Transverse colon (tissue), 4 donors: ENCODE measurements around the gene OAS3. TPM values are rescaled to one million over a fixed set of nuclear protein-coding genes. Genes with fewer than 3 reads are reported as not detected.

ENCODE experiments used
- DNase-seq: peaks from one replicate; pipeline ENCODE4 v3.0.0-alpha.2; 2019
- H3K27ac ChIP-seq, 4 donors: fragments of 200-600 bp; sonication (generic); 2 replicates each; pipeline ENCODE4 v1.5.1; 2016 to 2018; ENCODE audit warnings: inconsistent platforms in 4 of 4
- H3K27me3 ChIP-seq: fragments of 200-600 bp; sonication (generic); 2 replicates; pipeline ENCODE4 v1.5.1; 2017; ENCODE audit warnings: inconsistent platforms
- H3K36me3 ChIP-seq, 4 donors: fragments of 200-600 bp; sonication (generic); 2 replicates each; pipeline ENCODE4 v1.5.1; 2017 to 2019; ENCODE audit warnings: inconsistent platforms in 4 of 4
- H3K4me1 ChIP-seq, 4 donors: fragments of 200-600 bp; sonication (generic); 2 replicates each; pipeline ENCODE4 v1.5.1; 2017 to 2020; ENCODE audit warnings: inconsistent platforms in 4 of 4
- H3K4me3 ChIP-seq, 4 donors: fragments of 200-600 bp; sonication (generic); 1 replicate in 1 of 4; 2 replicates in 3 of 4; pipeline versions ENCODE4 v1.5.1 to v1.6.1; 2017 to 2019; ENCODE audit warnings: inconsistent platforms in 4 of 4
- H3K9me3 ChIP-seq, 2 donors: fragments of 200-600 bp; sonication (generic); 2 replicates each; pipeline ENCODE4 v1.5.1; 2017 to 2019; ENCODE audit warnings: inconsistent platforms in 2 of 2
- EP300 ChIP-seq: sonication (generic); formaldehyde crosslinking; IDR thresholded peaks from one replicate; pipeline ENCODE4 v1.6.1; 2017; ENCODE audit warnings: antibody characterized with exemption, low read depth
- POLR2A ChIP-seq: fragments of 450-650 bp; IDR thresholded peaks from one replicate; pipeline ENCODE4 v1.6.1; 2016; ENCODE audit warnings: antibody characterized with exemption, mild to moderate bottlenecking, moderate library complexity
- POLR2AphosphoS5 ChIP-seq, 3 donors: sonication (generic); formaldehyde crosslinking; IDR thresholded peaks; one replicate each; pipeline ENCODE4 v1.6.1; 2016; ENCODE audit warnings: antibody characterized with exemption in 3 of 3
- WGBS, 2 donors: methylation state at CpG; one replicate each; pipeline ENCODE4 v1.1.5; 2018; ENCODE audit warnings: low coverage in 1 of 2; 5-methylcytosine and 5-hydroxymethylcytosine counted together
- in situ Hi-C, 4 donors: fragments of 200-750 bp; cut with MboI; loops; one replicate each; pipeline versions ENCODE4 v1.15.0 to v1.15.1; 2017; ENCODE audit warnings: low sequenced_read_pairs in 3 of 4, low pct_ligation_motif_present in 1 of 4, low pct_unique_long_range_greater_than_20kb in 1 of 4
- intact Hi-C: fragments of 100-400 bp; cut with DNase I; formaldehyde crosslinking; loops from one replicate; pipeline ENCODE4 v1.15.1; 2023; ENCODE audit warnings: low total_unique reads
- total RNA-seq, 4 donors: library from RNA; depleted of rRNA; stranded (reverse); fragments of >200 nt; gene quantifications; one replicate each; pipeline ENCODE4 v1.1.0, GENCODE V29; 2016
- TF ChIP-seq, protein P1 (sequence below), 5 experiments: fragments of 200-600 bp in 3 of 5; fragments of 450-650 bp in 2 of 5; sonication (generic) in 3 of 5; IDR thresholded peaks; 1 replicate in 2 of 5; 2 replicates in 3 of 5; pipeline ENCODE4 v1.5.1; 2016 to 2017; ENCODE audit warnings: antibody characterized with exemption in 5 of 5, inconsistent platforms in 3 of 5, mild to moderate bottlenecking in 2 of 5, moderate library complexity in 1 of 5

The OAS3 gene
- total RNA-seq, 4 donors from 2014 or later = 6.2 to 17.6 (median 12.4) TPM

DNA sequence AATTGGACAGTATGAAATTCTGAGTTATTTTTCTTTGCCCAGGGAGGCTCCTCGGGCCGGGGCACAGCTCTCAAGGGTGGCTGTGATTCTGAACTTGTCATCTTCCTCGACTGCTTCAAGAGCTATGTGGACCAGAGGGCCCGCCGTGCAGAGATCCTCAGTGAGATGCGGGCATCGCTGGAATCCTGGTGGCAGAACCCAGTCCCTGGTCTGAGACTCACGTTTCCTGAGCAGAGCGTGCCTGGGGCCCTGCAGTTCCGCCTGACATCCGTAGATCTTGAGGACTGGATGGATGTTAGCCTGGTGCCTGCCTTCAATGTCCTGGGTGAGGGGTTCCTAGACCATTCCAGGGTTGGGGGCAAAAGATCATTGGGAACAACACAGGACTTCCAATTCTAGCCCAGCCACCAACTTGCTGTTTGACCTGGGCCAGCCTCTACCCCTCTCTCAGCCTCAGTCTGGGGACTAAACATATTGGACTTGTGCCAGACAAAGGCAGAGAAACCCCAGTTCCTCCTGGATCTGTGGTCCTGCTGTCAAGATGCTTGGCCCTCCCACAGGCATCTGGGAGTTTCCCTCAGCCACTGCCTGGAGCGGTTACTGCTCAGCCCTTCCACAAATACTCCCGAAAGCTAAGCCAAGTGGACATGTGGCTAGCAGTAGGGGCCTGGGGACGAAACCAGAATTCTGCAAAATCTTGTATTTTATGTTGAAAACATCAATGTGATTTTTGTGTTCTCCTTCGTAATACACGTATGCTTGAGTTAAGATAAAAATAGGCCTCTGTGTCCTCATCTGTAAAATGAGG lies 3.5 kb downstream of the OAS3 start:
- TF ChIP-seq EP300 (no peak), POLR2A (no peak), POLR2AphosphoS5 (IDR thresholded peaks at IDR 0.05) (no peak)
- TF ChIP-seq, protein P1, sequence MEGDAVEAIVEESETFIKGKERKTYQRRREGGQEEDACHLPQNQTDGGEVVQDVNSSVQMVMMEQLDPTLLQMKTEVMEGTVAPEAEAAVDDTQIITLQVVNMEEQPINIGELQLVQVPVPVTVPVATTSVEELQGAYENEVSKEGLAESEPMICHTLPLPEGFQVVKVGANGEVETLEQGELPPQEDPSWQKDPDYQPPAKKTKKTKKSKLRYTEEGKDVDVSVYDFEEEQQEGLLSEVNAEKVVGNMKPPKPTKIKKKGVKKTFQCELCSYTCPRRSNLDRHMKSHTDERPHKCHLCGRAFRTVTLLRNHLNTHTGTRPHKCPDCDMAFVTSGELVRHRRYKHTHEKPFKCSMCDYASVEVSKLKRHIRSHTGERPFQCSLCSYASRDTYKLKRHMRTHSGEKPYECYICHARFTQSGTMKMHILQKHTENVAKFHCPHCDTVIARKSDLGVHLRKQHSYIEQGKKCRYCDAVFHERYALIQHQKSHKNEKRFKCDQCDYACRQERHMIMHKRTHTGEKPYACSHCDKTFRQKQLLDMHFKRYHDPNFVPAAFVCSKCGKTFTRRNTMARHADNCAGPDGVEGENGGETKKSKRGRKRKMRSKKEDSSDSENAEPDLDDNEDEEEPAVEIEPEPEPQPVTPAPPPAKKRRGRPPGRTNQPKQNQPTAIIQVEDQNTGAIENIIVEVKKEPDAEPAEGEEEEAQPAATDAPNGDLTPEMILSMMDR (IDR thresholded peaks at IDR 0.05) = no peak
- H3K4me3 ChIP-seq = no peak overlapping the region
- no peaks in the 10 kb centered on the region for H3K9me3 ChIP-seq
- in situ Hi-C loops (no loop called here), intact Hi-C loops (no loop called here)
- WGBS, 2 donors = 85 to 93% methylated on average over 2 to 16 of the region's 16 CpGs
- no peaks in the 10 kb centered on the region for H3K27me3 ChIP-seq
- no peak overlapping the region for H3K27ac ChIP-seq
- H3K36me3 ChIP-seq = no peaks in the 10 kb centered on the region
- peaks cover 3 to 18% (median 15%) of the 10 kb centered on the region in 4 donors for H3K4me1 ChIP-seq
- DNase-seq = no peak

DNA sequence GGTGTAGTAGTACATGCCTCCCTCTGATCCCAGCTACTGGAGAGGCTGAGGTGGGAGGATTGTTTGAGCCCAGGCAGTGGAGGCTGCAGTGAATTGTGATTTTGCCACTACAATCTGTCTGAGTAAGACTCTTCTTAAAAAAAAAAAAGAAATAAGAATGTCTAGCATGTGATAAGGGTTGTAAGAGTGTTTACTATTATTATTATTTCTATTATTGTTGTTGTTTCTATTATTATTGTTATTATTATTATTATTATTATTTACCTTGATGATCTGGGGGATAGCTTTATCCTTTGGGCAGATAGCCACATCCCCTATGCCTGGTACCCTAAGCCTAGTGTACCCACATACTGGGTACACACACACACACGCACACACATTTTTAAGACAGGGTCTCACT lies 4.3 kb downstream of the OAS3 start:
- H3K4me3 ChIP-seq = no peak overlapping the region
- TF ChIP-seq, protein P1 (IDR thresholded peaks at IDR 0.05) = no peak
- TF ChIP-seq POLR2AphosphoS5 (IDR thresholded peaks at IDR 0.05) (no peak), EP300 (no peak), POLR2A (no peak)
- intact Hi-C loops (no loop called here), in situ Hi-C loops (no loop called here)
- DNase-seq = no peak
- WGBS, 2 donors = 96 to 100% methylated on average over 1 of the region's 1 CpG
- no peaks in the 10 kb centered on the region for H3K27me3 ChIP-seq
- H3K4me1 ChIP-seq = peaks cover 3 to 18% (median 15%) of the 10 kb centered on the region in 4 donors
- no peaks in the 10 kb centered on the region for H3K9me3 ChIP-seq
- H3K27ac ChIP-seq = no peak overlapping the region
- H3K36me3 ChIP-seq = no peaks in the 10 kb centered on the region

DNA sequence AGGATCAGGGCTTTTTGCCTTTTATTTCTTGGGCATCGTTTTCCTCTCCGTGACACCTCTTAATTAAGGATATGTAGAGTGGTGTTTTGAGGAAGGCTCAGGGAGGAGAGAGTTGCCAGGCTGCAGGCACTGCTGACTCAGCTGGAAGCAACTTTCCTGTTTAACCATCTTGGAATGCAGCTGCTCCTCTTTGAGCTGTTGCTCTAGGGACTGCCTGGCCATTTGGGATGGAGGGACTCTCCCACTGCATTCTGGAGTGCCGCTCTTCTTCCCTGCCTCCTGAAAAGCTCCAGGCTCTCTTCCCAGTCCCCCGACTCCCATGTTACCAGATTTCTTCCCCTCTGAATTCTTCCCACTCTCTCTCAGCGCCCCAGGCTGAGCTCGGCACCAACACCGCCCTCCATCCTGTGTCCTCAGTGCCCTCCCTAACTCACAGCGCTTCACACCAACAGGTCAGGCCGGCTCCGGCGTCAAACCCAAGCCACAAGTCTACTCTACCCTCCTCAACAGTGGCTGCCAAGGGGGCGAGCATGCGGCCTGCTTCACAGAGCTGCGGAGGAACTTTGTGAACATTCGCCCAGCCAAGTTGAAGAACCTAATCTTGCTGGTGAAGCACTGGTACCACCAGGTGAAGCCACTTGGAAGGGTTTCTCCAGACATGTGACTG lies 5.9 kb downstream of the OAS3 start:
- no peaks in the 10 kb centered on the region for H3K27me3 ChIP-seq
- H3K4me3 ChIP-seq = no peak overlapping the region
- 96 to 100% methylated on average over 5 to 15 of the region's 15 CpGs for WGBS, 2 donors
- H3K36me3 ChIP-seq = peaks cover 0 to 4% (median 0%) of the 10 kb centered on the region in 4 donors
- no peaks in the 10 kb centered on the region for H3K9me3 ChIP-seq
- no peak overlapping the region for H3K27ac ChIP-seq
- intact Hi-C loops = no loop called here
- peaks cover 3 to 12% (median 10%) of the 10 kb centered on the region in 4 donors for H3K4me1 ChIP-seq
- no peak for DNase-seq
- TF ChIP-seq, protein P1 (IDR thresholded peaks at IDR 0.05) = no peak
- TF ChIP-seq EP300 (no peak), POLR2AphosphoS5 (IDR thresholded peaks at IDR 0.05) (no peak), POLR2A (no peak)
- in situ Hi-C loops = no loop called here

DNA sequence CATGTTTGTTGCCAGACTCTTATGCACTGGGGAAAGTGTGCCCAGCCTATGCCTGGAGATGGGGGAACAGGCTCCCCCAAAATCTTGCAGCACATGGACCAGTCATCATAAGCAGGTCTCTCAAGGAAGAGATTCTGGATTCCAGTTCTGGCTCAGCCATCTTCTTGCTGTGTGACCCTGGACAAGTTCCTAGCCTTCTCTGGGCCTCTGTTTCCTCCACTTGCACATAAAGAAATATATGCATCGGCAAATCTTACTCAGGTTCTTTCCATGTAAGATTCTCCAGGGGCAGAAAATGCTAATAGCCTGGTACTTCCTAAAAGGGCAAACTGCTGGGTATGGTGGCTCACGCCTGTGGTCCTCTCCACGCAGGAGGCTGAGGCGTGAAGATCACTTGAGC lies 7.2 kb downstream of the OAS3 start:
- in situ Hi-C loops = no loop called here
- Histone ChIP-seq H3K27me3 (no peaks in the 10 kb centered on the region), H3K9me3 (no peaks in the 10 kb centered on the region), H3K4me3 (no peak overlapping the region), H3K27ac (no peak overlapping the region), H3K4me1 (no peaks in the 10 kb centered on the region), H3K36me3 (peaks cover 0 to 8% (median 0%) of the 10 kb centered on the region in 4 donors)
- 93% methylated on average over 4 of the region's 4 CpGs; no CpG with 5 or more reads in 1 of the 2 donors for WGBS, 2 donors
- intact Hi-C loops = no loop called here
- TF ChIP-seq EP300 = no peak
- TF ChIP-seq, protein P1 (IDR thresholded peaks at IDR 0.05) = no peak
- no peak for DNase-seq
